Fibroblast of the conjunctiva (primary cell): ENCODE results near the gene WNT8B.

Experiments
- DNase-seq: peaks from one replicate; pipeline ENCODE4 v3.0.0-alpha.2; 2010; ENCODE audit warnings: low read depth

Gene WNT8B

GRCh38 chr10:100519311-100520051, 56.7 kb downstream of the WNT8B start, which contains the start of gene SEC31B:
SEC31B (minus strand) TSS chr10:100519861; CDS start chr10:100516952, 2,909 bp downstream.
- DNase-seq = no peak

DNA sequence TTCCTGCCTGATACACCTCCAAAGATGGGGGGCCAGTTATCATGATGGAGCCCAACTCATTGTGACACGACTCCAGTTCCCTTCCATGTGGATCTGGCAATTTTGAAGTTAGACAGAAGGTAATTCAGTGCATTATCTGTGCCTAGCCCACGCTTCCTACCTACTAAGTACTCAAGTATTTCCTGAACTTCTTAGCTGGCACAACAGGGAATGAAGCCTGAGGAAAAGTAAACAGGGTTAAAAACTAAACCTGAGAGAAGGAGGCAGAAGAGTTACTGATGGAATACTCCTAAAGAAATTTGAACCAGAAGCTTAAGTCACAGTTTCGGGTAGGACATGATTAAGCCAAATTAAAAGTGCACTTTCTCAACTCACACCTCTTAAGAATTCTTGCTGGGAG, 58.0 kb downstream of the WNT8B start:
- DNase-seq = no peak

- DNase-seq = no peak
Observed at GRCh38 chr10:100522107-100522801, 59.4 kb downstream of the WNT8B start.

GRCh38 chr10:100522945-100523344, 60.1 kb downstream of the WNT8B start:
- DNase-seq = no peak

DNA sequence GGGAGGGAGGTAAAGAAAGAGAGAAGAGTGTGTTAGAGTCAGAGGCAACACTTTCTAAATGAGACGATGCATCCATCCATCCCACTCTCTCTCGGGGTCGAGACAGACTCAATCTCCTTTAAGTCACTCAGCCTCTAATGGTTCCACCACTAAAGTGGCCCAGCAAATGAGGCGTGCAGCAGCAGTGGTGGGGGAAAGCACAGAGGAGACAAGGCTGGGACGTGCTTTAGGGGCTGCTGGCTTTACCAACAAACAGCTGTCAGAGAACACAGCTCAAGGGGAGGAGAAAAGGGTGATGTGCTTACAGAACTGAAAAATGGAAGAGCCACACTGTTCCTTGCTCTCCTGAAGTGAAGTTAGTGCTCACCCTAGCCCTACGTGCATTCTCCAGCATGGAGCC, 61.4 kb downstream of the WNT8B start:
- DNase-seq = no peak

DNA sequence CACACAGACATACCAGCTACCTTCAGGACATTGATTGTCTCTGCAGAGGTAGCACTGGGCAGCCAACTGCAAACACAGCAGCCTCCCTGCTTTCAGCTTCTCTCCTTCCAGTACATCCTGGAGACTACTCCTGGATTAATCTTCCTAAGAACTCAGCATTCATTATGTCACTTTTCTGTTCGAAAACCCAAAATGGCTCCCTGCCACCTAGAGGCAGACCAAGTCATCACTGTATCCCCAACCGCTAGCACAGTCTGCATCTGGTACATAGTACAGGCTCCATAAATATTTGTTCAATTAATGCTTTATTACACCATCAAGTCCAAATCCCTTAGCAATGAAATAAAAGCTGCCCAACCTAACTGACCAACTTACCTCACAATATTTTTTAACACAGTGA, 61.8 kb downstream of the WNT8B start:
- DNase-seq = no peak

DNA sequence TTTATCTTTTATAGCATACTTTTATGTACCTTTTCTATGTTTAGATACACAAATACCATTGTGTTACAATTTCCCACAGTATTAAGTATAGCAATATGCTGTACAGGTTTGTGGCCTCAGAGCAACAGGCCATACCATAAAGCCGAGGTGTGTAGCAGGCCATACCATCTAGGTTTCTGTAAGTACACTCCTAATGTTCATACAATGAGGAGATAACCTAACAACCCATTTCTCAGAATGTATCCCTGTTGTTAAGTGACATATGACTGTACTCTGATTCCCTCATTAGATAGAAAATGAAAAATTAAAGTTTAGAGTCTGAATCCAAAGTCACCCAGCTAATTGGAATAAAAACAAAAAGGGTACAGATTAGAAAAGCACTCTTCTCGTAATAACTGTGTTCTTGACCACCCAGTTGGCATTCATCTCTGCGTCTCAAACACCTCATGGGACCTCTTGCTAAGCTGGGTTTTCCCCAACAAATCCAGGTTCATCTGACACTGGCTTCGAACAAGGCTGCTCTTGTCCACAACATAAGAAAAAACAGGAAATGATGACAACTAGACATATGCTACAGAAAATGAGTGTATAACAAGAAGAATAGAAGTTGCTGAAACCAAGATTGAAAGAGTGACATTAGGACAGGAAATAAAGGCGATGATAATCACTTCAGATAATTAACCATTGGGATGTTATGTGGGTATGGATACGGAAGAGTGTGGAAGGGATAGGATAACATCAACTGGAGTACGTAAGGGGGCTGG, 65.5 kb downstream of the WNT8B start:
- DNase-seq = no peak

DNA sequence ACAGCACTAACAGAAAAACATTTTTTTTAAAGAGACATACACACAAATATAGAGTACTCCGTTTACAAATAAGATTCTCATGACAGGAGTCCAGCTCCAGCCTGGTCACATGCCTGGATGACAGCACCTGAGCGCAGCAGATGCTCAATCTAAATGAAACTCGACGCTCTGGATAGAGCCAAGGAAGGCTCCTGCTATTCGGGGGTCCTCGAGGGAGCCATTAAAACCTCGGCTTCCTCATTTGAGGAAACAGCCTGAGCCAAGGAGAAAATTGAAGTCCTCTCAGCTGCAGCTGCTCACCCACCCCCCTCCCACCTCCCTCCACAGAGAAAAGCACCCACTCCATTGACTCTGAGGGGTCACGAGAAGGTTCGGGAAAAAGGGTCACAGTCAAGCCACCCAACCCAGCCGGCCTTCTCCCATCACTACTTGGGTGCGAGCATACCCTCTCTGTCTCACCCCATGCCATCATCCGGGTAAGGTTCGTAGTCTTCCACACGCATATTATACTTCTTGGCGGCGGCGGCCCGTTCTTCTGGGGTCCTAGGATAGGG, 66.2 kb downstream of the WNT8B start:
- no peak for DNase-seq

DNA sequence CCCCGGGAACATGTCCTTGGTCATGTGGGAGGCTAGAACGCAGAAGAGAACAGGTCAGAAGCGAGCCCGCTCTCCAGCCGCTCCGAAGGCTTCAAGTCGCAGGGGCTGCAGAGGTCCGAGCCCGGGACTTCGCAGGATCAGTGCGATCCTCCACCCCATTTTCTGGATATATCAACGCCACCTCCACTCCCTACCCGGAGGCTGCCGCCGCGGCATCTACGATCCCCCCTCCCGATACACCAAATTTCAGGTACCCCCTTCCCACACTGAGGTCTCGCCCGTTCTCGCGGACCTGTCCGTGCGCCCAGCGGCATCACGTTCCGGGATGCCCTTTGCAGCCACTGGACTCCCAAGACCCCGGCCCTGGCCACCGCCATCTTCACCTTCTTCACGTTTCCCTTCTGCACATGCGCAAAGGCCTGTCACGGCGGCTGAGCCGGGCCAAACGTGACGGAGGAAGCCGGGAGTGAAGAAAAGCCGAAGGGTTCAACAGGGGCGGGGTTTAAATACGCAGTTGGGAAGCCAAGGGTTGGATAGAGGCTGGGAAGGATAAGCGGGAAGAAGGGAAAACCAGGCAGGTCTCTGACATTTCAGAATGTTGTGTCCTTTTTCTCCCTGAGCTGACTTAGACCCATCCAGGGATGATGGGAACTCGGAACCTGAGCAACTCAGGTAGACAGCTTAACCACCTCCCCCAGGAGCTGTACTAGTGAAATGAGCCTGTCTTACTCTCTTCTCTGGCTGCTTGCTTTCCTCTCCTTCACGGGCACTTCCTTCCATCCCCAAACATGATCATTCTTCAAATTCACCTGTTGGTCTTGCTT, 66.9 kb downstream of the WNT8B start, which contains the start of gene NDUFB8:
NDUFB8 (minus strand) TSS at position 397 of the 824 bp plus-strand sequence; CDS start at position 377, 20 bp downstream.
- peak; percentile 71 for DNase-seq

GRCh38 chr10:100531761-100532160, 69.0 kb downstream of the WNT8B start:
- DNase-seq = no peak
